ENCODE data around the gene MORF4L1. TPM values are rescaled to one million over a fixed set of nuclear protein-coding genes. Genes with fewer than 3 reads are reported as not detected.

MORF4L1 gene
- total and polyA plus RNA-seq, 10 of the 15 experiments (the other 5 are each of a cell fraction or from before 2014, with no cell fraction given): 113 to 636 (median 229) TPM

DNA sequence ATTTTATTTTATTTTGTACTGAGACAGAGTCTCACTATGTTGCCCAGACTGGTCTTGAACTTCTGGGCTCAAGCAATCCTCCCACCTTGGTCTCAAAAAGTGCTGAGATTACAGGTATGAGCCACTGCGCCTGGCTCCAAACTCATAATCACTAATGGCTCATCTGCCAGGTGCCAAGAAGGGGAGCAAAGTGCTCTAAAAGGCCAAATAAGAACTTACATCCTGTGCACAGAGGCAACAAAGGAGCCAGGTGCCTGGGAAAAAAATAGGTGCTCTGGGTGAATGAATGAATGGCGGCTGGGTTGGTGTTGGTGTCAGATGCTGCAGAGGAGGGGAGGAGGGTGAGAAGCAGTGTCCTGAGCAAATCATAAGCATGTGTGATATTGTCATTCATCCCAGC is 35.6 kb upstream of the MORF4L1 start:
- FAIRE-seq: no peak
- no peak overlapping the region for H3K4me3 ChIP-seq
- no peaks in the 10 kb centered on the region for H3K27me3 ChIP-seq (replicated peaks in 1 of 2; ENCODE audit: control insufficient read depth in 2 of 2, insufficient read depth in 2 of 2, low read length in 1 of 2)
- in situ Hi-C loops (cut with MboI): no loop called here
- no peaks in the 10 kb centered on the region for H4K20me1 ChIP-seq (ENCODE audit: control insufficient read depth, insufficient read depth)
- H3K4me2 ChIP-seq (ENCODE audit: control insufficient read depth, insufficient read depth): no peak overlapping the region
- peaks cover 23% of the 10 kb centered on the region for H3K4me1 ChIP-seq (ENCODE audit: control insufficient read depth, insufficient read depth, low read length)
- H3K79me2 ChIP-seq (ENCODE audit: control insufficient read depth, insufficient read depth, low read length): no peaks in the 10 kb centered on the region
- no TSS peak for BruUV-seq (replicated peaks)
- H3K27ac ChIP-seq (ENCODE audit: control insufficient read depth, insufficient read depth): no peak overlapping the region
- H3K9me3 ChIP-seq (replicated peaks; ENCODE audit: control insufficient read depth, insufficient read depth, low read length): no peaks in the 10 kb centered on the region
- CTCF ChIA-PET: interaction anchor here (1.4 kb wide), 1 partner anchor 347 kb away, joined by 4 read pairs; no protein-coding TSS in a partner anchor
- DNase-seq (ENCODE audit: low read depth, low spot score): no peak
- POLR2A ChIA-PET: interaction anchor here (0.6 kb wide), 1 partner anchor 11 kb away, joined by 3 read pairs; no protein-coding TSS in a partner anchor
- no peak overlapping the region for H2AFZ ChIP-seq (ENCODE audit: control insufficient read depth, low read depth, low read length)
- intact Hi-C loops (cut with micrococcal nuclease; ENCODE audit: unreplicated experiment): no loop called here
- H3K9ac ChIP-seq (ENCODE audit: control insufficient read depth, insufficient read depth, low read length): no peak overlapping the region
- WGBS (ENCODE audit: insufficient coverage, insufficient replicate concordance, low lambda C conversion rate, missing lambda C conversion rate): 100% methylated on average over 2 of the region's 2 CpGs
- SMC1A ChIA-PET (ENCODE audit: uncharacterized antibody, unreplicated experiment): no interaction called here
- RAD21 ChIA-PET (ENCODE audit: unreplicated experiment): interaction anchor here (1.0 kb wide), 1 partner anchor 36 kb away, joined by 3 read pairs; the partner anchor contains the start of gene MORF4L1
- no peak for ATAC-seq
- TF ChIP-seq ZSCAN29 (IDR thresholded peaks at IDR 0.05) (no peak), BHLHE40 (IDR thresholded peaks at IDR 0.05; ENCODE audit: borderline replicate concordance in 1 of 2, low read depth in 2 of 2, low read length in 1 of 2) (no peak), SMARCA5 (IDR thresholded peaks at IDR 0.05) (no peak), SMAD1 (IDR thresholded peaks at IDR 0.05; ENCODE audit: low read depth, partially characterized antibody) (no peak), ZNF384 (IDR thresholded peaks at IDR 0.05; ENCODE audit: borderline replicate concordance, low read depth, low read length) (no peak), CBX3 (IDR thresholded peaks at IDR 0.05; ENCODE audit: borderline replicate concordance, low read depth) (no peak), MAX (IDR thresholded peaks at IDR 0.05; ENCODE audit: low read depth, low read length) (no peak)
- H3K36me3 ChIP-seq (ENCODE audit: control insufficient read depth in 2 of 2, insufficient read depth in 2 of 2, low read length in 1 of 2): no peaks in the 10 kb centered on the region

DNA sequence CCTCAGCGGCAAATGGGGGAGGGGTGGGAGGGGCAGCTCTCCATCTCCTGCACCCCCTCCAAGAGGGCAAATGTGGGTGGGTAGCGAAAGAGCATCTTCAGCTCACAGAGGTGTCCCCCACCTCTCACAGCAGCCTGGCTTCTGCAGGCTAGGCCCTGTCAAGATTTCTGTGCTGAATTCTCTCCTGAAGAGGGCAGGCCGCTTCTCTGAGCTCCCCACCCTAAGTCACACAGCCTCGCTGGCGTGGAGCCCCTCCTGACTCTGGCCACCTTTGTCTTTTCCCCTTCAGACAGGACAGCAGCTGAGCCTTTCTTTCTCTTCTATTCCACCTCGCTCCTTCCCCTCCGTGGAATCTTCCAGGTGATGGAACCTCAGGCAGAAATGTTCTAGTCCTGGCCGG is 35.1 kb upstream of the MORF4L1 start:
- Histone ChIP-seq H3K27me3 (replicated peaks in 1 of 2; ENCODE audit: control insufficient read depth in 2 of 2, insufficient read depth in 2 of 2, low read length in 1 of 2) (no peaks in the 10 kb centered on the region), H3K79me2 (ENCODE audit: control insufficient read depth, insufficient read depth, low read length) (no peaks in the 10 kb centered on the region), H3K4me1 (ENCODE audit: control insufficient read depth, insufficient read depth, low read length) (peaks cover 28% of the 10 kb centered on the region), H3K27ac (ENCODE audit: control insufficient read depth, insufficient read depth) (no peak overlapping the region), H3K4me3 (no peak overlapping the region), H3K4me2 (ENCODE audit: control insufficient read depth, insufficient read depth) (no peak overlapping the region), H3K9me3 (replicated peaks; ENCODE audit: control insufficient read depth, insufficient read depth, low read length) (no peaks in the 10 kb centered on the region), H4K20me1 (ENCODE audit: control insufficient read depth, insufficient read depth) (no peaks in the 10 kb centered on the region), H3K36me3 (ENCODE audit: control insufficient read depth in 2 of 2, insufficient read depth in 2 of 2, low read length in 1 of 2) (no peaks in the 10 kb centered on the region), H3K9ac (ENCODE audit: control insufficient read depth, insufficient read depth, low read length) (no peak overlapping the region), H2AFZ (ENCODE audit: control insufficient read depth, low read depth, low read length) (no peak overlapping the region)
- ATAC-seq (no peak), DNase-seq (ENCODE audit: low read depth, low spot score) (no peak), FAIRE-seq (no peak)
- 85% methylated on average over 8 of the region's 8 CpGs for WGBS (ENCODE audit: insufficient coverage, insufficient replicate concordance, low lambda C conversion rate, missing lambda C conversion rate)
- ChIA-PET SMC1A (ENCODE audit: uncharacterized antibody, unreplicated experiment) (no interaction called here), POLR2A (no interaction called here), CTCF (no interaction called here), RAD21 (ENCODE audit: unreplicated experiment) (interaction anchor here (1.0 kb wide), 1 partner anchor 35 kb away, joined by 3 read pairs; the partner anchor contains the start of gene MORF4L1)
- in situ Hi-C loops (cut with MboI): no loop called here
- intact Hi-C loops (cut with micrococcal nuclease; ENCODE audit: unreplicated experiment): no loop called here
- no TSS peak for BruUV-seq (replicated peaks)
- TF ChIP-seq, protein P1, sequence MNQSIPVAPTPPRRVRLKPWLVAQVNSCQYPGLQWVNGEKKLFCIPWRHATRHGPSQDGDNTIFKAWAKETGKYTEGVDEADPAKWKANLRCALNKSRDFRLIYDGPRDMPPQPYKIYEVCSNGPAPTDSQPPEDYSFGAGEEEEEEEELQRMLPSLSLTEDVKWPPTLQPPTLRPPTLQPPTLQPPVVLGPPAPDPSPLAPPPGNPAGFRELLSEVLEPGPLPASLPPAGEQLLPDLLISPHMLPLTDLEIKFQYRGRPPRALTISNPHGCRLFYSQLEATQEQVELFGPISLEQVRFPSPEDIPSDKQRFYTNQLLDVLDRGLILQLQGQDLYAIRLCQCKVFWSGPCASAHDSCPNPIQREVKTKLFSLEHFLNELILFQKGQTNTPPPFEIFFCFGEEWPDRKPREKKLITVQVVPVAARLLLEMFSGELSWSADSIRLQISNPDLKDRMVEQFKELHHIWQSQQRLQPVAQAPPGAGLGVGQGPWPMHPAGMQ (IDR thresholded peaks at IDR 0.05; ENCODE audit: borderline replicate concordance): no peak
- no peak for TF ChIP-seq ATF2 (IDR thresholded peaks at IDR 0.05; ENCODE audit: low read length)
- no peak for TF ChIP-seq EGR1 (IDR thresholded peaks at IDR 0.05; ENCODE audit: borderline replicate concordance in 1 of 2, low read depth in 2 of 2, low read length in 2 of 2)

Measured in GM12878 (cell line).